Measurements from ENCODE around the gene PDE6A. TPM values are rescaled to one million over a fixed set of nuclear protein-coding genes. Genes with fewer than 3 reads are reported as not detected.

The PDE6A gene
- total and polyA plus RNA-seq, 2 of the 13 experiments (the other 11 are each of a cell fraction or from before 2014, with no cell fraction given): 0.01 TPM; not detected in 1

DNA sequence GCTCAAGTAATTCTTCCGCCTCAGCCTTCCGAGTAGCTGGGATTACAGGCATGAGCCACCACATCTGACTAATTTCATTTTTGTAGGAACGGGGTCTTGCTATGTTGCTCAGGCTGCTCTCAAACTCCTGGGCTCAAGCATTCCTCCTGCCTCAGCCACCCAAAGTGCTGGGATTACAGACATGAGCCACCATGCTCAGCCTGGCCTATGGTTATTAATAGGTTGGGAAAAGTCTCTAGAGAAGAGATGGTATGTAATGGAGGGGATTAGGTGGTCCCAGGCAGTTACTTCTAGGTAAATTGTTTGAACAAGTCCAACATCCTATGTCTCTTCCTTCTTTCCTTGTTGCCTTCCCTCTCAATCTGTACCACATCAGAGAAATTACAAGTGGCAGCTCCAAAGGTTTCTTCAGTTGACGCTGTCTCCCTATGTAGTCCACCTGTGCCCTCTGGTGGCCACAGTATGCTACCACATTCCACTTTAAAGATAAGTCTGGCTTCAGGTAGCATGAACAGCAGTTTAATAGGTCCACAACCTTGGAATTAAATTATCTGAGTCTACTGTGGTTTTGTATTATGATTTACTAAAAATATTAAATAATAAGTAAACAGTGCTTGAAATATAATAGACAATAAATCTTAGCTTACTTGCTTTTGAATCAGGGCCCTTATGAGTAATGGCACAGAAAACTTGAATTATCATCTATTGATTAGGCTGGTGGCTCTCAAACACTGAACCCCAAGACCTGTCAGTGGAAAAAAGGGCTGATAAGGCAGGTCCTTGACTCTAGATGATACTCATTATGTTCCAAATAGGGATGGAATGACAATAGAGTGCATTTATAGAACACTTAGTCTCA is 46.2 kb upstream of the PDE6A start (continued):
- 0 out of 2 replicates have a peak, but pooled peaks have one; percentile 26 for TF ChIP-seq GATAD2A (CRISPR knock-in tag; IDR thresholded peaks at IDR 0.05)
- no peak for TF ChIP-seq SMYD3 (CRISPR knock-in tag; IDR thresholded peaks at IDR 0.05)
- no peak for TF ChIP-seq ZNF451 (CRISPR knock-in tag; IDR thresholded peaks at IDR 0.05)
- TF ChIP-seq MIER3 (CRISPR knock-in tag; IDR thresholded peaks at IDR 0.05; ENCODE audit: borderline replicate concordance): peak; percentile 51; the same call in 1 of the 2 replicates
- no peak for TF ChIP-seq SPEN (CRISPR knock-in tag; IDR thresholded peaks at IDR 0.05; ENCODE audit: low read depth)
- no peak for TF ChIP-seq PHF20 (CRISPR knock-in tag; IDR thresholded peaks at IDR 0.05)
- TF ChIP-seq MBNL3 (CRISPR knock-in tag; conservative IDR thresholded peaks at IDR 0.05): no peak
- no peak for TF ChIP-seq ZSCAN22 (CRISPR knock-in tag; IDR thresholded peaks at IDR 0.05)
- TF ChIP-seq ZFP36 (IDR thresholded peaks at IDR 0.05; ENCODE audit: borderline replicate concordance, low read depth, low read length, partially characterized antibody): peak; percentile 23
- 0 out of 2 replicates have a peak, but pooled peaks have one; percentile 21 for TF ChIP-seq PPARG (CRISPR knock-in tag; conservative IDR thresholded peaks at IDR 0.05)
- TF ChIP-seq, protein P1, sequence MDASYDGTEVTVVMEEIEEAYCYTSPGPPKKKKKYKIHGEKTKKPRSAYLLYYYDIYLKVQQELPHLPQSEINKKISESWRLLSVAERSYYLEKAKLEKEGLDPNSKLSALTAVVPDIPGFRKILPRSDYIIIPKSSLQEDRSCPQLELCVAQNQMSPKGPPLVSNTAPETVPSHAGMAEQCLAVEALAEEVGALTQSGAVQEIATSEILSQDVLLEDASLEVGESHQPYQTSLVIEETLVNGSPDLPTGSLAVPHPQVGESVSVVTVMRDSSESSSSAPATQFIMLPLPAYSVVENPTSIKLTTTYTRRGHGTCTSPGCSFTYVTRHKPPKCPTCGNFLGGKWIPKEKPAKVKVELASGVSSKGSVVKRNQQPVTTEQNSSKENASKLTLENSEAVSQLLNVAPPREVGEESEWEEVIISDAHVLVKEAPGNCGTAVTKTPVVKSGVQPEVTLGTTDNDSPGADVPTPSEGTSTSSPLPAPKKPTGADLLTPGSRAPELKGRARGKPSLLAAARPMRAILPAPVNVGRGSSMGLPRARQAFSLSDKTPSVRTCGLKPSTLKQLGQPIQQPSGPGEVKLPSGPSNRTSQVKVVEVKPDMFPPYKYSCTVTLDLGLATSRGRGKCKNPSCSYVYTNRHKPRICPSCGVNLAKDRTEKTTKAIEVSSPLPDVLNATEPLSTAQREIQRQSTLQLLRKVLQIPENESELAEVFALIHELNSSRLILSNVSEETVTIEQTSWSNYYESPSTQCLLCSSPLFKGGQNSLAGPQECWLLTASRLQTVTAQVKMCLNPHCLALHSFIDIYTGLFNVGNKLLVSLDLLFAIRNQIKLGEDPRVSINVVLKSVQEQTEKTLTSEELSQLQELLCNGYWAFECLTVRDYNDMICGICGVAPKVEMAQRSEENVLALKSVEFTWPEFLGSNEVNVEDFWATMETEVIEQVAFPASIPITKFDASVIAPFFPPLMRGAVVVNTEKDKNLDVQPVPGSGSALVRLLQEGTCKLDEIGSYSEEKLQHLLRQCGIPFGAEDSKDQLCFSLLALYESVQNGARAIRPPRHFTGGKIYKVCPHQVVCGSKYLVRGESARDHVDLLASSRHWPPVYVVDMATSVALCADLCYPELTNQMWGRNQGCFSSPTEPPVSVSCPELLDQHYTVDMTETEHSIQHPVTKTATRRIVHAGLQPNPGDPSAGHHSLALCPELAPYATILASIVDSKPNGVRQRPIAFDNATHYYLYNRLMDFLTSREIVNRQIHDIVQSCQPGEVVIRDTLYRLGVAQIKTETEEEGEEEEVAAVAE (CRISPR knock-in tag; IDR thresholded peaks at IDR 0.05; ENCODE audit: borderline replicate concordance): 0 out of 2 replicates have a peak, but pooled peaks have one; percentile 37
- TF ChIP-seq ZNF563 (CRISPR knock-in tag; IDR thresholded peaks at IDR 0.05): no peak
- TF ChIP-seq ZKSCAN5 (CRISPR knock-in tag; IDR thresholded peaks at IDR 0.05): no peak
- TF ChIP-seq NFE2 (CRISPR knock-in tag; IDR thresholded peaks at IDR 0.05): no peak
- peak; percentile 82 for TF ChIP-seq TEAD3 (CRISPR knock-in tag; optimal IDR thresholded peaks at IDR 0.05; ENCODE audit: borderline replicate concordance)
- no peak for TF ChIP-seq DNMT1 (CRISPR knock-in tag; IDR thresholded peaks at IDR 0.05)
- no peak for TF ChIP-seq ZBTB21 (CRISPR knock-in tag; IDR thresholded peaks at IDR 0.05)
- peak; percentile 96 for TF ChIP-seq SMC3 (IDR thresholded peaks at IDR 0.05; ENCODE audit: low read length)
- TF ChIP-seq KLF16 (CRISPR knock-in tag; IDR thresholded peaks at IDR 0.05): 0 out of 4 replicates have a peak, but pooled peaks of 1 of the 2 experiments have one; percentile 37
- no peak for TF ChIP-seq PRMT3 (CRISPR knock-in tag; IDR thresholded peaks at IDR 0.05; ENCODE audit: borderline replicate concordance, low read depth)
- TF ChIP-seq NR2F2 (IDR thresholded peaks at IDR 0.05; ENCODE audit: borderline replicate concordance, low read depth): no peak
- TF ChIP-seq, protein P2, sequence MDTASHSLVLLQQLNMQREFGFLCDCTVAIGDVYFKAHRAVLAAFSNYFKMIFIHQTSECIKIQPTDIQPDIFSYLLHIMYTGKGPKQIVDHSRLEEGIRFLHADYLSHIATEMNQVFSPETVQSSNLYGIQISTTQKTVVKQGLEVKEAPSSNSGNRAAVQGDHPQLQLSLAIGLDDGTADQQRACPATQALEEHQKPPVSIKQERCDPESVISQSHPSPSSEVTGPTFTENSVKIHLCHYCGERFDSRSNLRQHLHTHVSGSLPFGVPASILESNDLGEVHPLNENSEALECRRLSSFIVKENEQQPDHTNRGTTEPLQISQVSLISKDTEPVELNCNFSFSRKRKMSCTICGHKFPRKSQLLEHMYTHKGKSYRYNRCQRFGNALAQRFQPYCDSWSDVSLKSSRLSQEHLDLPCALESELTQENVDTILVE (CRISPR knock-in tag; IDR thresholded peaks at IDR 0.05): no peak
- TF ChIP-seq, protein P3, sequence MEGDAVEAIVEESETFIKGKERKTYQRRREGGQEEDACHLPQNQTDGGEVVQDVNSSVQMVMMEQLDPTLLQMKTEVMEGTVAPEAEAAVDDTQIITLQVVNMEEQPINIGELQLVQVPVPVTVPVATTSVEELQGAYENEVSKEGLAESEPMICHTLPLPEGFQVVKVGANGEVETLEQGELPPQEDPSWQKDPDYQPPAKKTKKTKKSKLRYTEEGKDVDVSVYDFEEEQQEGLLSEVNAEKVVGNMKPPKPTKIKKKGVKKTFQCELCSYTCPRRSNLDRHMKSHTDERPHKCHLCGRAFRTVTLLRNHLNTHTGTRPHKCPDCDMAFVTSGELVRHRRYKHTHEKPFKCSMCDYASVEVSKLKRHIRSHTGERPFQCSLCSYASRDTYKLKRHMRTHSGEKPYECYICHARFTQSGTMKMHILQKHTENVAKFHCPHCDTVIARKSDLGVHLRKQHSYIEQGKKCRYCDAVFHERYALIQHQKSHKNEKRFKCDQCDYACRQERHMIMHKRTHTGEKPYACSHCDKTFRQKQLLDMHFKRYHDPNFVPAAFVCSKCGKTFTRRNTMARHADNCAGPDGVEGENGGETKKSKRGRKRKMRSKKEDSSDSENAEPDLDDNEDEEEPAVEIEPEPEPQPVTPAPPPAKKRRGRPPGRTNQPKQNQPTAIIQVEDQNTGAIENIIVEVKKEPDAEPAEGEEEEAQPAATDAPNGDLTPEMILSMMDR (CRISPR knock-in tag; IDR thresholded peaks at IDR 0.05): peak; percentile 93
